Astrocyte (in vitro differentiated cells and primary cell): ENCODE results near the gene INO80E. TPM values are rescaled to one million over a fixed set of nuclear protein-coding genes. Genes with fewer than 3 reads are reported as not detected.
"Not testable (repeated sequence)": the region's sequence is repeated elsewhere in the genome, so short reads cannot be mapped to it uniquely, and the experiment has no call there.

ENCODE experiments used
- DNase-seq: peaks from one replicate; pipeline ENCODE4 v3.0.0-alpha.2; 2010; ENCODE audit warnings: low read depth
- FAIRE-seq: peaks from 2 replicates; lab custom pipeline; 2011; peaks lifted over from hg19 to GRCh38; lab: Jason Lieb, UNC
- H2AFZ ChIP-seq: 2 replicates; pipeline ENCODE4 v1.6.0; 2012; ENCODE audit warnings: low read depth, low read length, inconsistent platforms
- H3K27ac ChIP-seq: 2 replicates; pipeline ENCODE4 v1.5.1; 2011; ENCODE audit warnings: low read depth, low read length, inconsistent platforms
- H3K27me3 ChIP-seq: 2 replicates; pipeline ENCODE4 v1.6.0; 2011; ENCODE audit warnings: low read length, inconsistent platforms; ENCODE audit not compliant: insufficient read depth
- H3K36me3 ChIP-seq: 2 replicates; pipeline ENCODE4 v1.5.1; 2011; ENCODE audit warnings: low read length, inconsistent platforms; ENCODE audit not compliant: insufficient read depth
- H3K4me1 ChIP-seq: 2 replicates; pipeline ENCODE4 v1.5.1; 2011; ENCODE audit warnings: low read length, inconsistent platforms; ENCODE audit not compliant: insufficient read depth
- H3K4me2 ChIP-seq: 2 replicates; pipeline ENCODE4 v1.6.0; 2012; ENCODE audit warnings: low read length, inconsistent platforms
- H3K4me3 ChIP-seq: 2 replicates; pipeline ENCODE4 v1.5.1; 2011; ENCODE audit warnings: low read depth, mild to moderate bottlenecking, low read length, inconsistent platforms; ENCODE audit not compliant: insufficient read depth
- H3K79me2 ChIP-seq: 2 replicates; pipeline ENCODE4 v1.6.0; 2012; ENCODE audit warnings: mild to moderate bottlenecking, low read length, inconsistent platforms; ENCODE audit not compliant: insufficient read depth
- H3K9ac ChIP-seq: 2 replicates; pipeline ENCODE4 v1.6.0; 2012; ENCODE audit warnings: mild to moderate bottlenecking, low read length, inconsistent platforms
- H3K9me3 ChIP-seq: 2 replicates; pipeline ENCODE4 v1.5.1; 2012; ENCODE audit warnings: low read depth, mild to moderate bottlenecking, low read length, inconsistent platforms; ENCODE audit not compliant: insufficient read depth
- H4K20me1 ChIP-seq: 2 replicates; pipeline ENCODE4 v1.6.0; 2012; ENCODE audit warnings: low read length, inconsistent platforms; ENCODE audit not compliant: insufficient read depth
- H3K27ac Mint-ChIP-seq: one replicate; pipeline ENCODE4 v1.8.0; 2021; ENCODE audit warnings: mild to moderate bottlenecking, mixed read lengths; ENCODE audit not compliant: unreplicated experiment
- H3K27me3 Mint-ChIP-seq: one replicate; pipeline ENCODE4 v1.8.0; 2021; ENCODE audit warnings: low read depth, mixed read lengths; ENCODE audit not compliant: unreplicated experiment
- H3K36me3 Mint-ChIP-seq: one replicate; pipeline ENCODE4 v1.8.0; 2021; ENCODE audit warnings: low read depth, mixed read lengths; ENCODE audit not compliant: unreplicated experiment
- H3K4me1 Mint-ChIP-seq: one replicate; pipeline ENCODE4 v1.8.0; 2021; ENCODE audit warnings: low read depth, mixed read lengths; ENCODE audit not compliant: unreplicated experiment
- H3K4me3 Mint-ChIP-seq: one replicate; pipeline ENCODE4 v1.8.0; 2021; ENCODE audit warnings: mild to moderate bottlenecking, moderate library complexity, mixed read lengths; ENCODE audit not compliant: unreplicated experiment
- H3K9me3 Mint-ChIP-seq: one replicate; pipeline ENCODE4 v1.8.0; 2021; ENCODE audit warnings: mild to moderate bottlenecking, mixed read lengths; ENCODE audit not compliant: unreplicated experiment
- CTCF ChIP-seq: IDR thresholded peaks from 2 replicates; pipeline ENCODE4 v1.5.1; 2011; ENCODE audit warnings: low read depth, mild to moderate bottlenecking, inconsistent platforms, low read length, moderate library complexity; ENCODE audit not compliant: insufficient read depth
- EZH2 ChIP-seq: IDR thresholded peaks from 2 replicates; pipeline ENCODE4 v1.6.1; 2012; ENCODE audit warnings: mild to moderate bottlenecking, low read length, inconsistent platforms; ENCODE audit not compliant: insufficient read depth
- total RNA-seq: library from RNA; stranded (reverse); gene quantifications from 2 replicates; pipeline ENCODE4 v1.2.1, GENCODE V29; 2021

INO80E gene
- total RNA-seq, 1 donor from 2014 or later: 58.5 TPM

- H3K9ac ChIP-seq: no peak overlapping the region
- Mint-ChIP-seq H3K9me3 (no peaks in the 10 kb centered on the region), H3K27me3 (no peaks in the 10 kb centered on the region), H3K36me3 (peaks cover 5% of the 10 kb centered on the region), H3K4me3 (no peak overlapping the region), H3K27ac (no peak overlapping the region), H3K4me1 (peaks cover 9% of the 10 kb centered on the region)
- no peaks in the 10 kb centered on the region for H3K9me3 ChIP-seq
- H3K4me2 ChIP-seq: no peak overlapping the region
- TF ChIP-seq CTCF: no peak
- TF ChIP-seq EZH2: no peak
- H3K4me1 ChIP-seq: peaks cover 13% of the 10 kb centered on the region
- H4K20me1 ChIP-seq: no peaks in the 10 kb centered on the region
- no peaks in the 10 kb centered on the region for H3K79me2 ChIP-seq
- H3K27ac ChIP-seq: no peak overlapping the region
- no peaks in the 10 kb centered on the region for H3K36me3 ChIP-seq
- H3K27me3 ChIP-seq: no peaks in the 10 kb centered on the region
- H2AFZ ChIP-seq: no peak overlapping the region
- no peak for DNase-seq
- no peak overlapping the region for H3K4me3 ChIP-seq
- FAIRE-seq: no peak
Measured at GRCh38 chr16:29959293-29959692, 36.7 kb upstream of the INO80E start.

GRCh38 chr16:29959821-29960220 lies 36.2 kb upstream of the INO80E start:
- H3K27ac Mint-ChIP-seq, H3K9me3 ChIP-seq, H3K79me2 ChIP-seq, H3K4me3 ChIP-seq, H3K36me3 Mint-ChIP-seq, H3K27me3 Mint-ChIP-seq, H3K4me2 ChIP-seq, H3K9me3 Mint-ChIP-seq, FAIRE-seq, H3K9ac ChIP-seq, DNase-seq, H2AFZ ChIP-seq, H3K36me3 ChIP-seq, H3K27ac ChIP-seq, H3K27me3 ChIP-seq, H4K20me1 ChIP-seq: not testable (repeated sequence)
- peaks cover 13% of the 10 kb centered on the region for H3K4me1 ChIP-seq
- peaks cover 11% of the 10 kb centered on the region for H3K4me1 Mint-ChIP-seq
- peak overlapping the region; percentile 42 for H3K4me3 Mint-ChIP-seq

GRCh38 chr16:29961127-29961478 lies 34.9 kb upstream of the INO80E start:
- peak overlapping the region; percentile 72 for H3K27ac Mint-ChIP-seq
- no peak for TF ChIP-seq EZH2
- no peak for TF ChIP-seq CTCF
- no peaks in the 10 kb centered on the region for H3K79me2 ChIP-seq

More at GRCh38 chr16:29961127-29961478, 34.9 kb upstream of the INO80E start:
- H3K4me1 ChIP-seq: peaks cover 13% of the 10 kb centered on the region
- peaks cover 11% of the 10 kb centered on the region for H3K36me3 Mint-ChIP-seq
- H3K4me2 ChIP-seq: peak overlapping the region; percentile 99
- no peaks in the 10 kb centered on the region for H3K27me3 Mint-ChIP-seq
- H2AFZ ChIP-seq: peak overlapping the region; percentile 94
- no peaks in the 10 kb centered on the region for H3K27me3 ChIP-seq
- H3K9me3 Mint-ChIP-seq: no peaks in the 10 kb centered on the region
- no peaks in the 10 kb centered on the region for H3K9me3 ChIP-seq
- H3K4me3 Mint-ChIP-seq: peak overlapping the region; percentile 82
- no peaks in the 10 kb centered on the region for H4K20me1 ChIP-seq
- FAIRE-seq (no peak), DNase-seq (no peak)
- peak overlapping the region; percentile 75 for H3K4me3 ChIP-seq
- H3K36me3 ChIP-seq: no peaks in the 10 kb centered on the region
- peak overlapping the region; percentile 89 for H3K9ac ChIP-seq
- H3K27ac ChIP-seq: no peak overlapping the region
- H3K4me1 Mint-ChIP-seq: peaks cover 11% of the 10 kb centered on the region
